Adrenal gland (tissue), 5 donors: ENCODE results near the gene BMP2K.
A peak's percentile ranks its signal among the peaks of the same experiment; 100 is the strongest.

Source experiments
- POLR2A ChIP-seq, 2 donors: fragments of 450-650 bp; IDR thresholded peaks; one replicate each; pipeline ENCODE4 v1.6.1; 2017; ENCODE audit warnings: antibody characterized with exemption in 2 of 2, mild to moderate bottlenecking in 2 of 2, moderate library complexity in 1 of 2
- TF ChIP-seq, protein P1 (sequence below), 6 experiments: fragments of 450-650 bp in 4 of 6; fragments of 200-600 bp in 2 of 6; sonication (generic) in 1 of 6; IDR thresholded peaks; 1 replicate in 5 of 6; 2 replicates in 1 of 6; pipeline versions ENCODE4 v1.5.1 to v1.8.0; 2016 to 2021; ENCODE audit warnings: antibody characterized with exemption in 6 of 6, mild to moderate bottlenecking in 2 of 6, moderate library complexity in 1 of 6
- donor health status: DM: no; HTN: no; CAD: no.

DNA sequence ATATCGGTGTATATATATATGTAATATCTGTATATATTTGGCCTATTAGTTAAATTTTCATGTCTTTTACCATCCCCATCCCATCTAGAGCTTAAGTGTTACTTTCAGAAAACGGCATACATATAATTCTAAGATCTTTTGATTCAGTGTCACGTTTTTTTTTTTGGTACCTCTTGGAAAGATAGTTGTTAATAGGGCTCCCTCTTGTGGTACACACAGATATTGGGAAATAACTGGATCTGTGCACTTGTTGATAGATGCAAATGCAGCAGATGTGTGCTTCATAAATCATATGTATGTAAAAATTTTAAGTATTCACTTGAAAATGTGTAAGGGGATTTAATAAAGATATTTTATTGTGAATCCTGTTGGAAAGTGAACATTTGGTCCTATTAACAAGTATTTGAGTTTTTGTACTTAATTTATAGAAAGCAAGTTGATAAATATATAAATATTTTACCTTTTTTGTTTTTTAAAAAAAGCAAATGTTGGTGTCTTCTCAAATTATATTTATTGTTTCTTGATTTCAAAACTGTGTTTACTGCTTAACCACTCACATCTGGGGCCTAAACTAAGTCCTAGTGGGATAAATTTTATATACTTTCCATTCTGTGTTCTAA lies 88.4 kb downstream of the BMP2K start:
- TF ChIP-seq, protein P1, sequence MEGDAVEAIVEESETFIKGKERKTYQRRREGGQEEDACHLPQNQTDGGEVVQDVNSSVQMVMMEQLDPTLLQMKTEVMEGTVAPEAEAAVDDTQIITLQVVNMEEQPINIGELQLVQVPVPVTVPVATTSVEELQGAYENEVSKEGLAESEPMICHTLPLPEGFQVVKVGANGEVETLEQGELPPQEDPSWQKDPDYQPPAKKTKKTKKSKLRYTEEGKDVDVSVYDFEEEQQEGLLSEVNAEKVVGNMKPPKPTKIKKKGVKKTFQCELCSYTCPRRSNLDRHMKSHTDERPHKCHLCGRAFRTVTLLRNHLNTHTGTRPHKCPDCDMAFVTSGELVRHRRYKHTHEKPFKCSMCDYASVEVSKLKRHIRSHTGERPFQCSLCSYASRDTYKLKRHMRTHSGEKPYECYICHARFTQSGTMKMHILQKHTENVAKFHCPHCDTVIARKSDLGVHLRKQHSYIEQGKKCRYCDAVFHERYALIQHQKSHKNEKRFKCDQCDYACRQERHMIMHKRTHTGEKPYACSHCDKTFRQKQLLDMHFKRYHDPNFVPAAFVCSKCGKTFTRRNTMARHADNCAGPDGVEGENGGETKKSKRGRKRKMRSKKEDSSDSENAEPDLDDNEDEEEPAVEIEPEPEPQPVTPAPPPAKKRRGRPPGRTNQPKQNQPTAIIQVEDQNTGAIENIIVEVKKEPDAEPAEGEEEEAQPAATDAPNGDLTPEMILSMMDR (IDR thresholded peaks at IDR 0.05), result peak; percentile 54 to 91 (median 80)
- no peak for TF ChIP-seq POLR2A (IDR thresholded peaks at IDR 0.05)
